GM12878 (cell line): ENCODE data around the gene HAND2. TPM values are rescaled to one million over a fixed set of nuclear protein-coding genes. Genes with fewer than 3 reads are reported as not detected.
A peak's percentile ranks its signal among the peaks of the same experiment; 100 is the strongest.

ENCODE experiments used
- ATAC-seq: fragments of 200-7000 bp; cut with Tn5 transposase; 3 replicates; pipeline ENCODE4 v1.9.1; 2020; ENCODE audit warnings: mild to moderate bottlenecking, moderate library complexity
- Bru-seq: library from RNA; stranded (reverse); fragments of 400-500 nt; gene quantifications from one replicate; lab custom pipeline; 2021; lab: Mats Ljungman, UMichigan
- BruChase-seq, 2 experiments: library from RNA; stranded (reverse); fragments of 400-500 nt; gene quantifications; one replicate each; lab custom pipeline; 2021; lab: Mats Ljungman, UMichigan
- BruUV-seq: library from RNA; stranded (reverse); fragments of 400-500 nt; replicated peaks from 2 replicates; lab custom pipeline; 2021; lab: Mats Ljungman, UMichigan
- CTCF ChIA-PET: fragments of 300-600 bp; sonication (Branson Sonifier 250); formaldehyde crosslinking; extraction: SDS; loops from one replicate; lab custom pipeline; 2021; ENCODE audit warnings: inconsistent platforms; lab: Yijun Ruan, JAX
- POLR2A ChIA-PET: fragments of 350-600 bp; formaldehyde crosslinking; extraction: SDS; loops from one replicate; lab custom pipeline; 2021; ENCODE audit warnings: inconsistent platforms; lab: Charles Lee
- RAD21 ChIA-PET: fragments of 300-600 bp; sonication (Branson Sonifier 250); formaldehyde crosslinking; loops from one replicate; lab custom pipeline; 2023; ENCODE audit warnings: antibody characterized with exemption; ENCODE audit not compliant: unreplicated experiment; lab: Charles Lee
- SMC1A ChIA-PET: fragments of 300-600 bp; sonication (Branson Sonifier 250); formaldehyde crosslinking; loops from one replicate; lab custom pipeline; 2023; ENCODE audit not compliant: unreplicated experiment, uncharacterized antibody; lab: Charles Lee
- DNase-seq: peaks from one replicate; pipeline ENCODE4 v3.0.0-alpha.2; 2011; ENCODE audit warnings: low read depth, low spot score
- FAIRE-seq: peaks from 3 replicates; lab custom pipeline; 2011; peaks lifted over from hg19 to GRCh38; lab: Jason Lieb, UNC
- H2AFZ ChIP-seq: 2 replicates; pipeline ENCODE4 v1.6.0; 2011; ENCODE audit warnings: low read depth, low read length, control low read depth; ENCODE audit not compliant: control insufficient read depth
- H3K27ac ChIP-seq: 2 replicates; pipeline ENCODE4 v1.5.1; 2011; ENCODE audit warnings: control low read depth; ENCODE audit not compliant: control insufficient read depth, insufficient read depth
- H3K27me3 ChIP-seq, 2 experiments: replicated peaks in 1 of 2; 2 replicates each; pipeline versions ENCODE4 v1.6.0 to v1.6.1; 2011; ENCODE audit warnings: low read length in 1 of 2; ENCODE audit not compliant: control insufficient read depth in 2 of 2, insufficient read depth in 2 of 2
- H3K36me3 ChIP-seq, 2 experiments: 2 replicates each; pipeline ENCODE4 v1.5.1; 2011; ENCODE audit warnings: low read length in 1 of 2; ENCODE audit not compliant: control insufficient read depth in 2 of 2, insufficient read depth in 2 of 2
- H3K4me1 ChIP-seq: 2 replicates; pipeline ENCODE4 v1.6.1; 2011; ENCODE audit warnings: mild to moderate bottlenecking, low read length, moderate library complexity, mixed read lengths; ENCODE audit not compliant: control insufficient read depth, insufficient read depth
- H3K4me2 ChIP-seq: 2 replicates; pipeline ENCODE4 v1.6.0; 2011; ENCODE audit warnings: control low read depth; ENCODE audit not compliant: control insufficient read depth, insufficient read depth
- H3K4me3 ChIP-seq: fragments of 200-600 bp; sonication (generic); 2 replicates; pipeline ENCODE4 v1.5.1; 2016
- H3K79me2 ChIP-seq: 2 replicates; pipeline ENCODE4 v1.6.0; 2011; ENCODE audit warnings: low read length; ENCODE audit not compliant: control insufficient read depth, insufficient read depth
- H3K9ac ChIP-seq: 2 replicates; pipeline ENCODE4 v1.8.0; 2011; ENCODE audit warnings: low read length, control low read depth, mixed read lengths; ENCODE audit not compliant: control insufficient read depth, insufficient read depth
- H3K9me3 ChIP-seq: replicated peaks from 3 replicates; pipeline ENCODE4 v1.5.1; 2011; ENCODE audit warnings: mild to moderate bottlenecking, low read length; ENCODE audit not compliant: control insufficient read depth, insufficient read depth
- H4K20me1 ChIP-seq: 2 replicates; pipeline ENCODE4 v1.6.0; 2011; ENCODE audit not compliant: control insufficient read depth, insufficient read depth
- ATF2 ChIP-seq: IDR thresholded peaks from 2 replicates; pipeline ENCODE4 v1.6.1; 2012; ENCODE audit warnings: low read length, inconsistent platforms
- BMI1 ChIP-seq: fragments of 450-650 bp; IDR thresholded peaks from 2 replicates; pipeline ENCODE4 v1.6.1; 2016; ENCODE audit warnings: mild to moderate bottlenecking, moderate library complexity, borderline replicate concordance
- CBX3 ChIP-seq: fragments of 200-600 bp; sonication (generic); IDR thresholded peaks from 2 replicates; pipeline ENCODE4 v1.6.1; 2016; ENCODE audit warnings: low read depth, borderline replicate concordance
- CREB1 ChIP-seq: IDR thresholded peaks from 2 replicates; pipeline ENCODE4 v1.6.1; 2012; ENCODE audit warnings: low read depth, mild to moderate bottlenecking, inconsistent platforms
- NFYA ChIP-seq: IDR thresholded peaks from 2 replicates; pipeline ENCODE4 v1.6.1; 2011; ENCODE audit warnings: low read depth, mild to moderate bottlenecking, low read length, improper control_type of control experiment, borderline replicate concordance
- RELA ChIP-seq: fragments of 450-650 bp; IDR thresholded peaks from 2 replicates; pipeline ENCODE4 v1.8.0; 2014; ENCODE audit warnings: borderline replicate concordance; ENCODE audit not compliant: partially characterized antibody
- SIX5 ChIP-seq: IDR thresholded peaks from 2 replicates; pipeline ENCODE4 v1.6.1; 2011; ENCODE audit warnings: mild to moderate bottlenecking, low read depth, low read length, moderate library complexity; ENCODE audit not compliant: severe bottlenecking
- SMAD1 ChIP-seq: fragments of 450-650 bp; IDR thresholded peaks from 2 replicates; pipeline ENCODE4 v1.6.1; 2018; ENCODE audit warnings: mild to moderate bottlenecking, low read depth; ENCODE audit not compliant: partially characterized antibody
- SPI1 ChIP-seq: IDR thresholded peaks from 2 replicates; pipeline ENCODE4 v1.6.1; 2011; ENCODE audit warnings: low read depth, mild to moderate bottlenecking, low read length, moderate library complexity, borderline replicate concordance; ENCODE audit not compliant: insufficient read depth
- SREBF2 ChIP-seq: IDR thresholded peaks from 2 replicates; pipeline ENCODE4 v1.6.1; 2012; ENCODE audit warnings: mild to moderate bottlenecking, low read length
- STAT1 ChIP-seq: fragments of 450-650 bp; conservative IDR thresholded peaks from 2 replicates; pipeline ENCODE4 v1.6.1; 2014; ENCODE audit warnings: antibody characterized with exemption, mild to moderate bottlenecking
- SUPT20H ChIP-seq: IDR thresholded peaks from 2 replicates; pipeline ENCODE4 v1.6.1; 2011; ENCODE audit warnings: low read depth, mild to moderate bottlenecking, low read length, moderate library complexity, borderline replicate concordance; ENCODE audit not compliant: control insufficient read depth
- SUZ12 ChIP-seq: fragments of 200-600 bp; sonication (generic); IDR thresholded peaks from one replicate; pipeline ENCODE4 v1.6.1; 2018; ENCODE audit warnings: antibody characterized with exemption, mild to moderate bottlenecking; ENCODE audit not compliant: unreplicated experiment
- WGBS: methylation state at CpG from one replicate; pipeline ENCODE4 v1.1.6; 2016; ENCODE audit warnings: low lambda C conversion rate; ENCODE audit not compliant: insufficient replicate concordance, insufficient coverage; ENCODE audit errors: missing lambda C conversion rate; 5-methylcytosine and 5-hydroxymethylcytosine counted together
- in situ Hi-C: fragments of 300-500 bp; cut with MboI; formaldehyde crosslinking; loops from 9 replicates; pipeline ENCODE4 v1.14.3; 2018; ENCODE audit warnings: mixed read lengths
- intact Hi-C: fragments of 100-400 bp; cut with micrococcal nuclease; formaldehyde crosslinking; loops from one replicate; pipeline ENCODE4 v1.14.2; 2022; ENCODE audit not compliant: unreplicated experiment
- long read RNA-seq, 2 experiments: library from polyadenylated mRNA; unstranded; transcript quantifications; one replicate each; pipeline ENCODE4 v2.0.0, GENCODE V29; 2019 to 2020
- polyA minus RNA-seq, 3 experiments: library from RNA; depleted of rRNA, polyadenylated mRNA; stranded (reverse); fragments of >200 nt; gene quantifications; 2 replicates each; pipeline ENCODE4 v1.2.3, GENCODE V29; 2011
- polyA plus RNA-seq, 11 experiments: library from polyadenylated mRNA; depleted of rRNA in 4 of 11; unstranded in 6 of 11; stranded (reverse) in 5 of 11; fragments of >200 nt; fragmentation: Nextera tagmentation in 4 of 11; fragmentation: Illumina TruSeq in 1 of 11; extraction: Ambion mirVana in 4 of 11; extraction: Trizol in 1 of 11; gene quantifications; 1 replicate in 1 of 11; 2 replicates in 10 of 11; pipeline versions ENCODE4 v1.2.1 to v1.2.3, GENCODE V29; 2011 to 2016; ENCODE audit warnings: inconsistent platforms in 2 of 11, missing spikeins in 2 of 11, low read depth in 1 of 11
- total RNA-seq, 4 experiments: library from RNA; depleted of rRNA in 3 of 4; stranded (reverse); fragments of >200 nt in 3 of 4; fragmentation: Illumina TruSeq in 1 of 4; extraction: Trizol in 1 of 4; gene quantifications; 2 replicates each; pipeline versions ENCODE4 v1.2.1 to v1.2.3, GENCODE V29; 2013 to 2021

Gene HAND2
- total RNA-seq (2013; cell fraction: nucleolus; rRNA removed) = not detected in 2 replicates
- total RNA-seq (2014; rRNA removed) (not detected in 2 replicates), total RNA-seq (2014; rRNA removed; fragmentation: Illumina TruSeq; extraction: Trizol) (not detected in 2 replicates), total RNA-seq (2021) (not detected in 2 replicates), polyA plus RNA-seq (2011; rRNA removed) (not detected in 2 replicates), polyA plus RNA-seq (2014; fragmentation: Illumina TruSeq; extraction: Trizol) (not detected in 2 replicates), polyA plus RNA-seq (2014; fragmentation: Nextera tagmentation; extraction: Ambion mirVana) (not detected), polyA plus RNA-seq (2014; rRNA removed) (not detected in 2 replicates), polyA plus RNA-seq (2016; fragmentation: Nextera tagmentation; extraction: Ambion mirVana) (under 1 TPM in 1 of 2 experiments, not detected in 1; 0.09 TPM), polyA minus RNA-seq (2011; rRNA and poly(A)+ RNA removed) (not detected in 2 replicates), Bru-seq, nascent RNA (not detected), BruChase-seq, experiment 1, labeled RNA remaining after a 6-hour chase (not detected), BruChase-seq, experiment 2, labeled RNA remaining after a 2-hour chase (not detected)
- not detected for polyA plus RNA-seq (2011; ENCODE audit: low read depth)
- not detected in 2 replicates for polyA plus RNA-seq (2011; cell fraction: cytosol; rRNA removed)
- not detected in 2 replicates for polyA plus RNA-seq (2011; cell fraction: nucleus; rRNA removed)
- polyA plus RNA-seq (2012) = not detected in 2 replicates
- not detected in 2 replicates for polyA minus RNA-seq (2011; cell fraction: cytosol; rRNA and poly(A)+ RNA removed)
- not detected in 2 replicates for polyA minus RNA-seq (2011; cell fraction: nucleus; rRNA and poly(A)+ RNA removed)
- long read RNA-seq, experiment 1 = 0 reads
- long read RNA-seq, experiment 2 = 0 reads

GRCh38 chr4:173529477-173530325 lies at the start of gene HAND2:
Gene HAND2, minus strand, starts transcription at chr4:173530229. Its CDS starts 940 bp downstream, at chr4:173529289.
- FAIRE-seq (no peak), DNase-seq (no peak), ATAC-seq (no peak)
- POLR2A ChIA-PET = no interaction called here
- BruUV-seq = no TSS peak
- Histone ChIP-seq H3K79me2 (no peaks in the 10 kb centered on the region), H4K20me1 (no peaks in the 10 kb centered on the region), H3K36me3 (no peaks in the 10 kb centered on the region), H3K4me1 (no peaks in the 10 kb centered on the region), H3K9me3 (no peaks in the 10 kb centered on the region; the same call in 2 of the 3 replicates), H3K27ac (no peak within 1 kb of the TSS), H3K27me3 (peaks cover 7 to 39% of the 10 kb centered on the region in 2 experiments), H2AFZ (no peak within 1 kb of the TSS), H3K4me2 (no peak within 1 kb of the TSS), H3K4me3 (no peak within 1 kb of the TSS), H3K9ac (no peak within 1 kb of the TSS)
- in situ Hi-C loops (no loop called here), intact Hi-C loops (no loop called here)
- RAD21 ChIA-PET = no interaction called here
- 61% methylated on average over 68 of the region's 81 CpGs for WGBS
- SMC1A ChIA-PET = no interaction called here
- no peak for TF ChIP-seq RELA
- peak; percentile 82 for TF ChIP-seq SUZ12
- CTCF ChIA-PET = no interaction called here

- CTCF ChIA-PET = no interaction called here
Measured at GRCh38 chr4:173578956-173579355, 48.9 kb upstream of the HAND2 start.

More at GRCh38 chr4:173578956-173579355, 48.9 kb upstream of the HAND2 start:
- POLR2A ChIA-PET = no interaction called here
- TF ChIP-seq CBX3 (no peak), SPI1 (no peak), CREB1 (no peak), SUPT20H (no peak), STAT1 (no peak), SREBF2 (no peak), SMAD1 (no peak), BMI1 (no peak), SIX5 (no peak), NFYA (no peak), ATF2 (no peak)
- ATAC-seq = no peak
- RAD21 ChIA-PET = no interaction called here
- Histone ChIP-seq H3K9me3 (no peaks in the 10 kb centered on the region), H3K27me3 (no peaks in the 10 kb centered on the region), H3K79me2 (no peaks in the 10 kb centered on the region), H2AFZ (no peak overlapping the region), H3K27ac (no peak overlapping the region), H3K4me1 (no peaks in the 10 kb centered on the region), H3K9ac (no peak overlapping the region), H3K36me3 (no peaks in the 10 kb centered on the region), H3K4me2 (no peak overlapping the region), H3K4me3 (no peak overlapping the region), H4K20me1 (no peaks in the 10 kb centered on the region)
- SMC1A ChIA-PET = no interaction called here
- 30% methylated on average over 7 of the region's 7 CpGs for WGBS
- no peak for DNase-seq
- in situ Hi-C loops = no loop called here
- no TSS peak for BruUV-seq
- FAIRE-seq = no peak
- intact Hi-C loops = no loop called here
